Measurements from ENCODE around the gene B3GAT1. TPM values are rescaled to one million over a fixed set of nuclear protein-coding genes. Genes with fewer than 3 reads are reported as not detected.
"Not testable (repeated sequence)": the region's sequence is repeated elsewhere in the genome, so short reads cannot be mapped to it uniquely, and the experiment has no call there.

Gene B3GAT1
- total RNA-seq, 1 experiment from 2014 or later: 3.7 TPM

DNA sequence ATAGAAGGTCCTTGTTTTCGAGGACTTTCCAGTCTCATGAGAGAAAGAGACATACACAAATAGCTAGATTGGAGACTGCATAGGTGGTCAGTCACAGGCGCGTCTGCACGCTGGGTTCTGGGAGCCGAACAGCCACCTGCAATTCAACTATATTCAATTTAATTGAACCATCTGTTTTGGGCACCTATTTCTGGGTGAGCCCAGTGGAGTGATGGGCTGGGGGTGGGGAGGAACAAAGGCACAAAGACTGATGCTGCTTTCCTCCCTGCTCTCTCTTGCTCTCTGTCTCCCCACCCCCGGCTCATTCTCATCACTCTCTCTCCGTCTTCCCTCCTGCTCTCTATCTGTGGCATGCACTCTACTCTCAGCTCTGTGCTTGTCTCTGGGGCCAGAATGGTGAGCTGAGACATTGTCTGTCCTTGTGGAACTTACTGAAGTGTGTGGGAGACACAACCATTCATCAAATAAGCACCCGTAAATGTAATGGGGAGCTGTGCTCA is 48.1 kb upstream of the B3GAT1 start:
- TF ChIP-seq, protein P1, sequence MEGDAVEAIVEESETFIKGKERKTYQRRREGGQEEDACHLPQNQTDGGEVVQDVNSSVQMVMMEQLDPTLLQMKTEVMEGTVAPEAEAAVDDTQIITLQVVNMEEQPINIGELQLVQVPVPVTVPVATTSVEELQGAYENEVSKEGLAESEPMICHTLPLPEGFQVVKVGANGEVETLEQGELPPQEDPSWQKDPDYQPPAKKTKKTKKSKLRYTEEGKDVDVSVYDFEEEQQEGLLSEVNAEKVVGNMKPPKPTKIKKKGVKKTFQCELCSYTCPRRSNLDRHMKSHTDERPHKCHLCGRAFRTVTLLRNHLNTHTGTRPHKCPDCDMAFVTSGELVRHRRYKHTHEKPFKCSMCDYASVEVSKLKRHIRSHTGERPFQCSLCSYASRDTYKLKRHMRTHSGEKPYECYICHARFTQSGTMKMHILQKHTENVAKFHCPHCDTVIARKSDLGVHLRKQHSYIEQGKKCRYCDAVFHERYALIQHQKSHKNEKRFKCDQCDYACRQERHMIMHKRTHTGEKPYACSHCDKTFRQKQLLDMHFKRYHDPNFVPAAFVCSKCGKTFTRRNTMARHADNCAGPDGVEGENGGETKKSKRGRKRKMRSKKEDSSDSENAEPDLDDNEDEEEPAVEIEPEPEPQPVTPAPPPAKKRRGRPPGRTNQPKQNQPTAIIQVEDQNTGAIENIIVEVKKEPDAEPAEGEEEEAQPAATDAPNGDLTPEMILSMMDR (conservative IDR thresholded peaks at IDR 0.05; ENCODE audit: low read depth, low read length): no peak
- TF ChIP-seq EZH2 (IDR thresholded peaks at IDR 0.05; ENCODE audit: borderline replicate concordance, low read depth, low read length, poor library complexity, severe bottlenecking): no peak
- BruUV-seq (replicated peaks): no TSS peak
- Histone ChIP-seq H3K4me3 (ENCODE audit: low read depth, low read length, poor library complexity, severe bottlenecking) (no peak overlapping the region), H3K4me1 (ENCODE audit: insufficient read depth, low read length, poor library complexity, severe bottlenecking) (no peaks in the 10 kb centered on the region), H3K27me3 (replicated peaks; ENCODE audit: insufficient read depth, low read depth, low read length, poor library complexity) (peaks cover 2% of the 10 kb centered on the region), H3K9me3 (ENCODE audit: low read depth, low read length, poor library complexity, severe bottlenecking) (no peaks in the 10 kb centered on the region), H3K36me3 (ENCODE audit: insufficient read depth, low read length, poor library complexity, severe bottlenecking) (no peaks in the 10 kb centered on the region), H3K27ac (ENCODE audit: low read depth, low read length, poor library complexity, severe bottlenecking) (no peak overlapping the region)
- intact Hi-C loops (cut with micrococcal nuclease; ENCODE audit: unreplicated experiment): no loop called here
- DNase-seq (ENCODE audit: low spot score): no peak
- POLR2A ChIA-PET (ENCODE audit: low non-redundant PET): no interaction called here
- CTCF ChIA-PET: no interaction called here

DNA sequence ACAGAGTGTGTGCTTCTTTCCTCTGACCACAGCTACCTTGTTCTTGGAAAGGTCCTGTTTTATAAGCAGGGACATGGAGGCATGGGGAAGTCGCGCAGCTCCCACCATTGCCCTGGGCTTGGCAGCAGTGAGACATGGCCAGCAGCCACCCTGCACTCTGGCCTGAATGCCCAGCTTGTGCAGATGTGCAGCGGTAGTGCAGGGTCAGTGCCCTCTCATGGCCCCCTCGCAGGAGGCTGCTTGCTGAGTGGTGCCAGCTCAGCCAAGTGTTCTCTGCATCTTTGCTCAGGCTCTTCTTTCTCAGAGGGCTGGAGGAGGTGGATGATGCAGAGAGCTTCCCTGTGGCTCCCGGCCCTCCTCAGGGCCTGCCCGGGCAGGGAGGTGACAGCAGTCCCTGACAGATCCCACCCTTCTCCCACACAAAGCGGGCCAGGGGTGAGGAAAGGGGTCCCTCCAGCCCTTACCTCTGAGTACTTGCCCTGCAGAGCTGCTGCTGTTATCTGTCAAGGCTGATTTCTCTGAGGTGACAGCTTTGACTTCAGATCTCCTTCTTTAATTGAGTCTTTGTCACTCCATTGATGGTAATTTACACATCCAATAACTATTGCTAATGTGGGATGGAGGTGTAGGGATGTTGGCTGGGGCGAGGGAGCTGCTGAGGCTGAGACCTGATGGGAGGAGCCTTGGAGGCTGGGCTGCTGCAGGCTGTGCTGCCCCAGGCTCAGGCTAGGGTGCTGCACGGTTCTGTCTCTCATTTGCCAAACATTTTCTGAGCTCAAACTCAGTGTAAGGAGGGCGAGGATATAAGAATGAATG is 47.4 kb upstream of the B3GAT1 start:
- ChIA-PET CTCF (no interaction called here), POLR2A (ENCODE audit: low non-redundant PET) (no interaction called here)
- TF ChIP-seq EZH2 (IDR thresholded peaks at IDR 0.05; ENCODE audit: borderline replicate concordance, low read depth, low read length, poor library complexity, severe bottlenecking): no peak
- TF ChIP-seq, protein P1 (conservative IDR thresholded peaks at IDR 0.05; ENCODE audit: low read depth, low read length): no peak
- H3K4me1 ChIP-seq (ENCODE audit: insufficient read depth, low read length, poor library complexity, severe bottlenecking): no peaks in the 10 kb centered on the region
- H3K9me3 ChIP-seq (ENCODE audit: low read depth, low read length, poor library complexity, severe bottlenecking): no peaks in the 10 kb centered on the region
- H3K36me3 ChIP-seq (ENCODE audit: insufficient read depth, low read length, poor library complexity, severe bottlenecking): no peaks in the 10 kb centered on the region
- intact Hi-C loops (cut with micrococcal nuclease; ENCODE audit: unreplicated experiment): no loop called here
- no peak for DNase-seq (ENCODE audit: low spot score)
- no peak overlapping the region for H3K4me3 ChIP-seq (ENCODE audit: low read depth, low read length, poor library complexity, severe bottlenecking)
- BruUV-seq (replicated peaks): no TSS peak
- H3K27ac ChIP-seq (ENCODE audit: low read depth, low read length, poor library complexity, severe bottlenecking): no peak overlapping the region
- H3K27me3 ChIP-seq (replicated peaks; ENCODE audit: insufficient read depth, low read depth, low read length, poor library complexity): no peaks in the 10 kb centered on the region

DNA sequence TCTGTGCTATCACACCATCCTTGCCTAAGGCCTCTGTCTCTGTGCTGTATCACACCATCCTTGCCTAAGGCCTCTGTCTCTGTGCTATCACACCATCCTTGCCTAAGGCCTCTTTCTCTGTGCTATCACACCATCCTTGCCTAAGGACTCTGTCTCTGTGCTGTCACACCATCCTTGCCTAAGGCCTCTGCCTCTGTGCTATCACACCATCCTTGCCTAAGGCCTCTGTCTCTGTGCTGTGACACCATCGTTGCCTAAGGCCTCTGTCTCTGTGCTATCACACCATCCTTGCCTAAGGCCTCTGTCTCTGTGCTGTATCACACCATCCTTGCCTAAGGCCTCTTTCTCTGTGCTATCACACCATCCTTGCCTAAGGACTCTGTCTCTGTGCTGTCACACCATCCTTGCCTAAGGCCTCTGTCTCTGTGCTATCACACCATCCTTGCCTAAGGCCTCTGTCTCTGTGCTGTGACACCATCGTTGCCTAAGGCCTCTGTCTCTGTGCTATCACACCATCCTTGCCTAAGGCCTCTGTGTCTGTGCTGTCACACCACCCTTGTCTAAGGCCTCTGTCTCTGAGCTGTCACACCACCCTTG is 45.5 kb upstream of the B3GAT1 start:
- H3K9me3 ChIP-seq (ENCODE audit: low read depth, low read length, poor library complexity, severe bottlenecking); H3K27ac ChIP-seq (ENCODE audit: low read depth, low read length, poor library complexity, severe bottlenecking); H3K4me1 ChIP-seq (ENCODE audit: insufficient read depth, low read length, poor library complexity, severe bottlenecking); H3K27me3 ChIP-seq (replicated peaks; ENCODE audit: insufficient read depth, low read depth, low read length, poor library complexity); H3K36me3 ChIP-seq (ENCODE audit: insufficient read depth, low read length, poor library complexity, severe bottlenecking); CTCF ChIA-PET; intact Hi-C loops (cut with micrococcal nuclease; ENCODE audit: unreplicated experiment); H3K4me3 ChIP-seq (ENCODE audit: low read depth, low read length, poor library complexity, severe bottlenecking); POLR2A ChIA-PET (ENCODE audit: low non-redundant PET); DNase-seq (ENCODE audit: low spot score); BruUV-seq (replicated peaks): not testable (repeated sequence)

All from A673 (cell line).